H9 (cell line): Measurements from ENCODE around the gene CFI. TPM values are rescaled to one million over a fixed set of nuclear protein-coding genes. Genes with fewer than 3 reads are reported as not detected.

Experiments
- DNase-seq: peaks from one replicate; pipeline ENCODE4 v3.0.0-alpha.2; 2017
- H2AFZ ChIP-seq: one replicate; pipeline ENCODE4 v1.6.1; 2013; ENCODE audit warnings: mild to moderate bottlenecking, low read length, control low read depth, moderate library complexity
- H2AK5ac ChIP-seq: 2 replicates; pipeline ENCODE4 v1.6.1; 2013; ENCODE audit warnings: low read length, control low read depth, mixed read lengths; ENCODE audit not compliant: insufficient read length
- H2BK120ac ChIP-seq: one replicate; pipeline ENCODE4 v1.6.1; 2013; ENCODE audit warnings: low read depth, mild to moderate bottlenecking, low read length, control low read depth, inconsistent platforms; ENCODE audit not compliant: poor library complexity, severe bottlenecking
- H2BK12ac ChIP-seq: 2 replicates; pipeline ENCODE4 v1.6.1; 2013; ENCODE audit warnings: low read length, control low read depth, mixed read lengths, low read depth; ENCODE audit not compliant: insufficient read length
- H2BK15ac ChIP-seq: 2 replicates; pipeline ENCODE4 v1.6.1; 2013; ENCODE audit warnings: low read depth, low read length, control low read depth
- H2BK20ac ChIP-seq: one replicate; pipeline ENCODE4 v1.6.1; 2013; ENCODE audit warnings: low read depth, mild to moderate bottlenecking, low read length, control low read depth, inconsistent platforms; ENCODE audit not compliant: poor library complexity, severe bottlenecking
- H2BK5ac ChIP-seq: 2 replicates; pipeline ENCODE4 v1.6.1; 2013; ENCODE audit warnings: low read length, control low read depth, mixed read lengths; ENCODE audit not compliant: insufficient read length
- H3K14ac ChIP-seq: 2 replicates; pipeline ENCODE4 v1.6.1; 2013; ENCODE audit warnings: low read length, control low read depth; ENCODE audit not compliant: insufficient read depth
- H3K18ac ChIP-seq: 2 replicates; pipeline ENCODE4 v1.6.1; 2013; ENCODE audit warnings: low read depth, mild to moderate bottlenecking, mixed read lengths, low read length, control low read depth; ENCODE audit not compliant: insufficient read length
- H3K23ac ChIP-seq: 2 replicates; pipeline ENCODE4 v1.6.1; 2013; ENCODE audit warnings: low read length, control low read depth, mixed read lengths, low read depth; ENCODE audit not compliant: insufficient read length
- H3K23me2 ChIP-seq: 2 replicates; pipeline ENCODE4 v1.6.1; 2013; ENCODE audit warnings: low read depth, mild to moderate bottlenecking, mixed read lengths, low read length, control low read depth; ENCODE audit not compliant: insufficient read length, poor library complexity, severe bottlenecking
- H3K27ac ChIP-seq: 2 replicates; pipeline ENCODE4 v1.5.1; 2013; ENCODE audit warnings: low read length, control low read depth, mixed read lengths, low read depth; ENCODE audit not compliant: insufficient read length
- H3K27me3 ChIP-seq: 2 replicates; pipeline ENCODE4 v1.6.1; 2013; ENCODE audit warnings: low read length, control low read depth, inconsistent platforms; ENCODE audit not compliant: insufficient read depth
- H3K4ac ChIP-seq: 2 replicates; pipeline ENCODE4 v1.6.1; 2013; ENCODE audit warnings: low read depth, mild to moderate bottlenecking, control low read depth, inconsistent platforms, low read length, moderate library complexity
- H3K4me1 ChIP-seq: 2 replicates; pipeline ENCODE4 v1.6.1; 2013; ENCODE audit warnings: low read length, control low read depth, inconsistent platforms; ENCODE audit not compliant: insufficient read depth
- H3K4me2 ChIP-seq: 2 replicates; pipeline ENCODE4 v1.6.1; 2013; ENCODE audit warnings: low read length, control low read depth, mixed read lengths; ENCODE audit not compliant: insufficient read length, insufficient read depth
- H3K56ac ChIP-seq: 2 replicates; pipeline ENCODE4 v1.6.1; 2013; ENCODE audit warnings: low read depth, mild to moderate bottlenecking, mixed read lengths, low read length, control low read depth; ENCODE audit not compliant: insufficient read length
- H3K79me1 ChIP-seq: 2 replicates; pipeline ENCODE4 v1.6.1; 2013; ENCODE audit warnings: low read depth, mild to moderate bottlenecking, moderate library complexity, low read length, control low read depth, inconsistent platforms; ENCODE audit not compliant: insufficient read depth, poor library complexity, severe bottlenecking
- H3K79me2 ChIP-seq: 2 replicates; pipeline ENCODE4 v1.6.1; 2013; ENCODE audit warnings: low read length, control low read depth, inconsistent platforms; ENCODE audit not compliant: insufficient read depth
- H3K9ac ChIP-seq: 2 replicates; pipeline ENCODE4 v1.6.1; 2013; ENCODE audit warnings: low read length, control low read depth, mixed read lengths; ENCODE audit not compliant: insufficient read length; ENCODE audit errors: extremely low read depth
- H3K9me3 ChIP-seq: one replicate; pipeline ENCODE4 v1.6.1; 2013; ENCODE audit warnings: low read depth, low read length, inconsistent platforms; ENCODE audit not compliant: control insufficient read depth
- H3T11ph ChIP-seq: one replicate; pipeline ENCODE4 v1.6.1; 2013; ENCODE audit warnings: mild to moderate bottlenecking, low read length, control low read depth, inconsistent platforms
- H4K20me1 ChIP-seq: one replicate; pipeline ENCODE4 v1.6.1; 2013; ENCODE audit not compliant: control insufficient read depth, insufficient read length, insufficient read depth
- H4K5ac ChIP-seq: 2 replicates; pipeline ENCODE4 v1.6.1; 2013; ENCODE audit warnings: low read depth, mild to moderate bottlenecking, mixed read lengths, low read length, control low read depth; ENCODE audit not compliant: insufficient read length
- H4K8ac ChIP-seq: replicated peaks from 2 replicates; pipeline ENCODE4 v1.6.1; 2013; ENCODE audit warnings: low read length, control low read depth, mixed read lengths, low read depth; ENCODE audit not compliant: insufficient read length
- H4K91ac ChIP-seq: 2 replicates; pipeline ENCODE4 v1.6.1; 2013; ENCODE audit warnings: low read depth, mild to moderate bottlenecking, moderate library complexity, mixed read lengths, low read length, control low read depth; ENCODE audit not compliant: insufficient read length
- H3K27ac Mint-ChIP-seq, 3 experiments: 2 replicates in 2 of 3; 3 replicates in 1 of 3; pipeline ENCODE4 v1.8.0; 2020 to 2021; ENCODE audit warnings: mixed read lengths in 3 of 3, mild to moderate bottlenecking in 1 of 3, moderate library complexity in 1 of 3
- H3K27me3 Mint-ChIP-seq: 2 replicates; pipeline ENCODE4 v1.8.0; 2021; ENCODE audit warnings: low read depth, mild to moderate bottlenecking, moderate library complexity, mixed read lengths
- H3K36me3 Mint-ChIP-seq, 3 experiments: 2 replicates in 2 of 3; 3 replicates in 1 of 3; pipeline ENCODE4 v1.8.0; 2020 to 2021; ENCODE audit warnings: low read depth in 3 of 3, mixed read lengths in 3 of 3; ENCODE audit not compliant: insufficient read depth in 1 of 3
- H3K4me1 Mint-ChIP-seq, 2 experiments: 2 replicates each; pipeline ENCODE4 v1.8.0; 2020; ENCODE audit warnings: mixed read lengths in 2 of 2
- H3K4me3 Mint-ChIP-seq, 2 experiments: 2 replicates in 1 of 2; 3 replicates in 1 of 2; pipeline ENCODE4 v1.8.0; 2020 to 2021; ENCODE audit warnings: mild to moderate bottlenecking in 2 of 2, mixed read lengths in 2 of 2, moderate library complexity in 1 of 2
- H3K9me3 Mint-ChIP-seq, 2 experiments: 2 replicates in 1 of 2; 3 replicates in 1 of 2; pipeline ENCODE4 v1.8.0; 2020; ENCODE audit warnings: mild to moderate bottlenecking in 2 of 2, mixed read lengths in 2 of 2, moderate library complexity in 1 of 2
- WGBS: extraction: QIAGEN DNeasy Blood & Tissue Kit; methylation state at CpG from one replicate; pipeline ENCODE4 v1.1.7; 2013; ENCODE audit warnings: missing lambda C conversion rate, low lambda C conversion rate, mixed read lengths; ENCODE audit not compliant: insufficient read length; ENCODE audit errors: extremely low coverage; 5-methylcytosine and 5-hydroxymethylcytosine counted together
- total RNA-seq: library from RNA; stranded (reverse); gene quantifications from 2 replicates; pipeline ENCODE4 v1.2.1, GENCODE V29; 2021
- TF ChIP-seq, protein P1 (sequence below): fragments of 200-600 bp; sonication (generic); conservative IDR thresholded peaks from 3 replicates; pipeline ENCODE4 v1.8.0; 2021; ENCODE audit warnings: antibody characterized with exemption, mild to moderate bottlenecking

The CFI gene
- total RNA-seq, 1 experiment from 2014 or later = not detected

- no peak for DNase-seq
- H3K23me2 ChIP-seq = no peaks in the 10 kb centered on the region
- H3K18ac ChIP-seq = no peak overlapping the region
- H3K9me3 ChIP-seq = no peaks in the 10 kb centered on the region
- H4K91ac ChIP-seq = no peak overlapping the region
- H4K20me1 ChIP-seq = no peaks in the 10 kb centered on the region
- H3K36me3 Mint-ChIP-seq = peaks cover 0 to 19% (median 2%) of the 10 kb centered on the region in 3 experiments; a peak in 5 of 7 replicates
- TF ChIP-seq, protein P1, sequence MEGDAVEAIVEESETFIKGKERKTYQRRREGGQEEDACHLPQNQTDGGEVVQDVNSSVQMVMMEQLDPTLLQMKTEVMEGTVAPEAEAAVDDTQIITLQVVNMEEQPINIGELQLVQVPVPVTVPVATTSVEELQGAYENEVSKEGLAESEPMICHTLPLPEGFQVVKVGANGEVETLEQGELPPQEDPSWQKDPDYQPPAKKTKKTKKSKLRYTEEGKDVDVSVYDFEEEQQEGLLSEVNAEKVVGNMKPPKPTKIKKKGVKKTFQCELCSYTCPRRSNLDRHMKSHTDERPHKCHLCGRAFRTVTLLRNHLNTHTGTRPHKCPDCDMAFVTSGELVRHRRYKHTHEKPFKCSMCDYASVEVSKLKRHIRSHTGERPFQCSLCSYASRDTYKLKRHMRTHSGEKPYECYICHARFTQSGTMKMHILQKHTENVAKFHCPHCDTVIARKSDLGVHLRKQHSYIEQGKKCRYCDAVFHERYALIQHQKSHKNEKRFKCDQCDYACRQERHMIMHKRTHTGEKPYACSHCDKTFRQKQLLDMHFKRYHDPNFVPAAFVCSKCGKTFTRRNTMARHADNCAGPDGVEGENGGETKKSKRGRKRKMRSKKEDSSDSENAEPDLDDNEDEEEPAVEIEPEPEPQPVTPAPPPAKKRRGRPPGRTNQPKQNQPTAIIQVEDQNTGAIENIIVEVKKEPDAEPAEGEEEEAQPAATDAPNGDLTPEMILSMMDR = no peak
- no peaks in the 10 kb centered on the region for H3K4me1 ChIP-seq
- no peak overlapping the region for H2AFZ ChIP-seq
- H3K4ac ChIP-seq = no peak overlapping the region
- H3K27ac ChIP-seq = no peak overlapping the region
- H3T11ph ChIP-seq = no peak overlapping the region
- H4K8ac ChIP-seq = no peak overlapping the region
- H3K27me3 ChIP-seq = no peaks in the 10 kb centered on the region
- H3K4me2 ChIP-seq = no peak overlapping the region
- H3K27me3 Mint-ChIP-seq = no peaks in the 10 kb centered on the region; the same call in 1 of the 2 replicates
- H3K79me1 ChIP-seq = no peaks in the 10 kb centered on the region
- no peak overlapping the region for H3K27ac Mint-ChIP-seq
- no peak overlapping the region for H2BK15ac ChIP-seq
- H3K23ac ChIP-seq = no peak overlapping the region
- no peak overlapping the region for H3K4me3 Mint-ChIP-seq
- H3K14ac ChIP-seq = no peak overlapping the region
- no peaks in the 10 kb centered on the region for H3K79me2 ChIP-seq
- H2BK20ac ChIP-seq = no peak overlapping the region
- no peaks in the 10 kb centered on the region for H3K9me3 Mint-ChIP-seq
- no peak overlapping the region for H3K9ac ChIP-seq
- H2BK5ac ChIP-seq = no peak overlapping the region
- H2BK12ac ChIP-seq = no peak overlapping the region
- no peak overlapping the region for H2BK120ac ChIP-seq
- no peak overlapping the region for H4K5ac ChIP-seq
- H3K4me1 Mint-ChIP-seq = peaks cover under 1 to 4% of the 10 kb centered on the region in 2 experiments
- H2AK5ac ChIP-seq = no peak overlapping the region
- no peak overlapping the region for H3K56ac ChIP-seq
- no CpG with 5 or more reads among the region's 1 CpG for WGBS
Measured at GRCh38 chr4:109708990-109709389, 92.8 kb downstream of the CFI start.
